Testis (tissue), 2 donors: ENCODE measurements around the gene SRGN.

Experiments
- POLR2A ChIP-seq: fragments of 450-650 bp; IDR thresholded peaks from one replicate; pipeline ENCODE4 v1.6.1; 2017; ENCODE audit warnings: antibody characterized with exemption, mild to moderate bottlenecking, moderate library complexity
- TF ChIP-seq, protein P1 (sequence below), 3 experiments: fragments of 450-650 bp in 2 of 3; fragments of 200-600 bp in 1 of 3; sonication (generic) in 1 of 3; IDR thresholded peaks; one replicate each; pipeline ENCODE4 v1.5.1; 2016 to 2019; ENCODE audit warnings: antibody characterized with exemption in 3 of 3, mild to moderate bottlenecking in 2 of 3, moderate library complexity in 1 of 3

DNA sequence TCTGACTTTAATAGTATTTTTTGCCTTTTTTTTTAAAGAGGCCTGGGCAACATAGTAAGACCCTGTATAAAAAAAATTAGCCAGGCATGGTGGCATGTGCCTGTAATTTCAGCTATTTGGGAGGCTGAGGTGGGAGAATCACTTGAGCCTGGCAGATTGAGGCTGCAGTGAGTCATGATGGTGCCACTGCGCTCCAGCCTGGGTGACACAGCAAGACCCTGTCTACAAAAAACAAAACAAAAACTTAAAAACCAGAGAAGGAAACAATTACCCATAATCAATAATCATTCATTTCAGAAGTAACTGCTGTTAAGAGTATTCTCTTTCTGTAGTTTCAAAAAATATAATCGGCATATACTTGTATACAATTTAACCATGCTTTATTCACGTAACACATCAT lies 64.1 kb downstream of the SRGN start:
- TF ChIP-seq, protein P1, sequence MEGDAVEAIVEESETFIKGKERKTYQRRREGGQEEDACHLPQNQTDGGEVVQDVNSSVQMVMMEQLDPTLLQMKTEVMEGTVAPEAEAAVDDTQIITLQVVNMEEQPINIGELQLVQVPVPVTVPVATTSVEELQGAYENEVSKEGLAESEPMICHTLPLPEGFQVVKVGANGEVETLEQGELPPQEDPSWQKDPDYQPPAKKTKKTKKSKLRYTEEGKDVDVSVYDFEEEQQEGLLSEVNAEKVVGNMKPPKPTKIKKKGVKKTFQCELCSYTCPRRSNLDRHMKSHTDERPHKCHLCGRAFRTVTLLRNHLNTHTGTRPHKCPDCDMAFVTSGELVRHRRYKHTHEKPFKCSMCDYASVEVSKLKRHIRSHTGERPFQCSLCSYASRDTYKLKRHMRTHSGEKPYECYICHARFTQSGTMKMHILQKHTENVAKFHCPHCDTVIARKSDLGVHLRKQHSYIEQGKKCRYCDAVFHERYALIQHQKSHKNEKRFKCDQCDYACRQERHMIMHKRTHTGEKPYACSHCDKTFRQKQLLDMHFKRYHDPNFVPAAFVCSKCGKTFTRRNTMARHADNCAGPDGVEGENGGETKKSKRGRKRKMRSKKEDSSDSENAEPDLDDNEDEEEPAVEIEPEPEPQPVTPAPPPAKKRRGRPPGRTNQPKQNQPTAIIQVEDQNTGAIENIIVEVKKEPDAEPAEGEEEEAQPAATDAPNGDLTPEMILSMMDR (IDR thresholded peaks at IDR 0.05): no peak
- no peak for TF ChIP-seq POLR2A
